Measurements from ENCODE around the gene SMIM21. TPM values are rescaled to one million over a fixed set of nuclear protein-coding genes. Genes with fewer than 3 reads are reported as not detected.

The SMIM21 gene
- total and polyA plus RNA-seq, 3 donors from 2014 or later: 0.50 to 3.2 (median 2.8) TPM

DNA sequence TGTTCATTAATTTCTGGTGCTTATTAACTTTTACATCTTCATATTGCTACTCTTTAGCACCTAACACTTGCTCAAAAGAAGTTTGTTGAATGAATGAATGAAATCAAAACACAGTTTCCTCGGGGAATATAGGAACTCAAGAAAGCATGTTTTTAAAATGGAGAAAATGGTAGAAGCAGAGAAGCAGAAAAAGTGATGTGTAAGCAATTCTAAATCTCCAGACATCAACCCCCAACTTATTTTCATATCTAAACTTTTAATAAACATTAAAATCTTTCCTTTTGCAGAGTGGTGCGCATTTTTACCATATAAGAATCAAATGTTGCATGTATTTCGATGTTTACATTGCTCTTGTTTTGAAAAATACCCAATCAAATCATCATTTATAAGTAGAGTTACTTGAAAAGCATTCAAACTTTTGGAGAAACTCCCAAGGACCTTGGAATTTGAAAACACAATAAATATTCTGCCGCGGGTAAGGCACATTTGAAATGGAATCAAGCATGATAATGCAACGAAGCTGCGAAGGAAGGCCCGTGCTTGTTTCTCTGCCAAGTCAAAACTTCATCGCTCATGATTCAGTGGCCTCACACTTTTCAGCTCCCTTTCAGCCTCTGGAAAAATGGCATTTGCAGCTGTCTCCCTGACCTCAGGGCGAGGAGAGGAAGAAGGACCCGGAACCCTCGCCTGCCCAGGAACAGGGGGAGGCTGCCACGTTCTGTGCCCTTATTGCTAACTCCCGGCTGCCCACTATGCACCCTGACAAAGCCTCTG is 26.7 kb upstream of the SMIM21 start:
- DNase-seq: no peak
- Histone ChIP-seq H3K36me3 (ENCODE audit: low read depth, missing control alignments) (no peaks in the 10 kb centered on the region), H3K27me3 (no peaks in the 10 kb centered on the region), H3K4me1 (peaks cover 4% of the 10 kb centered on the region), H3K4me3 (peak overlapping the region; percentile 56 to 64), H3K9me3 (no peaks in the 10 kb centered on the region), H3K27ac (peak overlapping the region in 1 of 2 donors; percentile 83)
- WGBS, 2 donors: 46 to 63% methylated on average over 14 of the region's 14 CpGs
- intact Hi-C loops (cut with DNase I; ENCODE audit: low total_unique reads): no loop called here
- TF ChIP-seq CTCF (IDR thresholded peaks at IDR 0.05): no peak
- no peak for TF ChIP-seq POLR2A (IDR thresholded peaks at IDR 0.05)

- Histone ChIP-seq H3K27me3 (no peaks in the 10 kb centered on the region), H3K27ac (no peak overlapping the region), H3K4me3 (no peak overlapping the region), H3K9me3 (no peaks in the 10 kb centered on the region), H3K36me3 (ENCODE audit: low read depth, missing control alignments) (no peaks in the 10 kb centered on the region), H3K4me1 (no peaks in the 10 kb centered on the region)
- intact Hi-C loops (cut with DNase I; ENCODE audit: low total_unique reads): no loop called here
- WGBS, 2 donors: 39 to 51% methylated on average over 3 of the region's 3 CpGs
- no peak for DNase-seq
- TF ChIP-seq CTCF (IDR thresholded peaks at IDR 0.05) (no peak), POLR2A (IDR thresholded peaks at IDR 0.05) (no peak)
Measured at GRCh38 chr18:75450906-75451305, 23.4 kb upstream of the SMIM21 start.

- WGBS, 2 donors: 86 to 91% methylated on average over 5 of the region's 5 CpGs
- no peaks in the 10 kb centered on the region for H3K36me3 ChIP-seq (ENCODE audit: low read depth, missing control alignments)
- intact Hi-C loops (cut with DNase I; ENCODE audit: low total_unique reads): no loop called here
- H3K27ac ChIP-seq: no peak overlapping the region
- H3K27me3 ChIP-seq: no peaks in the 10 kb centered on the region
- H3K4me3 ChIP-seq: no peak overlapping the region
- no peaks in the 10 kb centered on the region for H3K4me1 ChIP-seq
- no peak for TF ChIP-seq POLR2A (IDR thresholded peaks at IDR 0.05)
- TF ChIP-seq CTCF (IDR thresholded peaks at IDR 0.05): no peak
- no peak for DNase-seq
- no peaks in the 10 kb centered on the region for H3K9me3 ChIP-seq
Measured at GRCh38 chr18:75441896-75442295, 14.4 kb upstream of the SMIM21 start.

DNA sequence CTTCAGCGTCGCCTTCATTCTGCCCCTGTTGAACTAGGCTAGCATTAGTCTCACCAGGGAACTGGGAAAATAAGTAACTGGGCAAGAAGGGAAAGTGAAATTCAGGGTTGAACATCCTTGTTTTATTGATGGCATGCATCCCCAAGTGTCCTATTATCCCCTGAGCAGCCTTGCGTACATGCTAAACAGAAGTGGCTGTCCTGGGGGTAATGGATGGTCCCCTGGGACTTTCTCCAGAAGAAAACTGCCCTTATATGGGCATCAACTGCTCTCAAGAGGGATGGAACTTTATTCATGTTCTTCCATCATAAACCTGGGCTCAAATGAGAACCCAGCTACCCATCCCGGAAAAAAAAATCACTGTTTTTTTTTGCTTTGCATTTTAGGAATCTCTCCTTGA is 11.8 kb upstream of the SMIM21 start:
- no peaks in the 10 kb centered on the region for H3K27me3 ChIP-seq
- H3K4me3 ChIP-seq: no peak overlapping the region
- DNase-seq: no peak
- no peak overlapping the region for H3K27ac ChIP-seq
- H3K36me3 ChIP-seq (ENCODE audit: low read depth, missing control alignments): no peaks in the 10 kb centered on the region
- intact Hi-C loops (cut with DNase I; ENCODE audit: low total_unique reads): no loop called here
- WGBS, 2 donors: 68 to 73% methylated on average over 4 of the region's 4 CpGs
- no peaks in the 10 kb centered on the region for H3K9me3 ChIP-seq
- TF ChIP-seq POLR2A (IDR thresholded peaks at IDR 0.05) (no peak), CTCF (IDR thresholded peaks at IDR 0.05) (no peak)
- H3K4me1 ChIP-seq: no peaks in the 10 kb centered on the region

GRCh38 chr18:75438891-75439290 is 11.4 kb upstream of the SMIM21 start:
- Histone ChIP-seq H3K4me3 (no peak overlapping the region), H3K9me3 (no peaks in the 10 kb centered on the region), H3K4me1 (no peaks in the 10 kb centered on the region), H3K27me3 (no peaks in the 10 kb centered on the region), H3K36me3 (ENCODE audit: low read depth, missing control alignments) (no peaks in the 10 kb centered on the region), H3K27ac (no peak overlapping the region)
- intact Hi-C loops (cut with DNase I; ENCODE audit: low total_unique reads): no loop called here
- DNase-seq: no peak
- WGBS, 2 donors: 30 to 64% methylated on average over 3 of the region's 3 CpGs
- TF ChIP-seq CTCF (IDR thresholded peaks at IDR 0.05) (no peak), POLR2A (IDR thresholded peaks at IDR 0.05) (no peak)
